K562 (cell line): Measurements from ENCODE around the gene CNNM2. TPM values are rescaled to one million over a fixed set of nuclear protein-coding genes. Genes with fewer than 3 reads are reported as not detected.

Experiments used
- ETV5 ChIP-seq: sonication (generic); formaldehyde crosslinking; IDR thresholded peaks from 2 replicates; pipeline ENCODE4 v1.4.0; 2020; ENCODE audit warnings: low read depth, mild to moderate bottlenecking, missing genetic modification reagents
- GTF2E2 ChIP-seq: fragments of 200-800 bp; sonication (Bioruptor generic); IDR thresholded peaks from 2 replicates; pipeline ENCODE4 v1.6.1; 2016; ENCODE audit warnings: missing genetic modification characterization, missing compliant biosample characterization
- PHF21A ChIP-seq: fragments of 450-650 bp; IDR thresholded peaks from 2 replicates; pipeline ENCODE4 v1.6.1; 2017; ENCODE audit warnings: low read depth, borderline replicate concordance
- SPI1 ChIP-seq: IDR thresholded peaks from 2 replicates; pipeline ENCODE4 v1.6.1; 2011; ENCODE audit warnings: low read depth, low read length, control low read depth, borderline replicate concordance
- ZBTB1 ChIP-seq: sonication (generic); formaldehyde crosslinking; IDR thresholded peaks from 2 replicates; pipeline ENCODE4 v1.8.1; 2023; ENCODE audit warnings: missing genetic modification reagents, low read depth, mild to moderate bottlenecking, borderline replicate concordance
- ZNF586 ChIP-seq: fragments of 450-650 bp; formaldehyde crosslinking; conservative IDR thresholded peaks from 2 replicates; pipeline ENCODE4 v1.4.0; 2020; ENCODE audit warnings: mild to moderate bottlenecking, moderate library complexity
- polyA plus RNA-seq, 8 experiments: library from polyadenylated mRNA; depleted of rRNA in 4 of 8; stranded (reverse) in 5 of 8; unstranded in 3 of 8; fragments of >200 nt; fragmentation: Nextera tagmentation in 2 of 8; fragmentation: Illumina TruSeq in 1 of 8; extraction: Ambion mirVana in 2 of 8; extraction: Trizol in 1 of 8; gene quantifications; 2 replicates each; pipeline versions ENCODE4 v1.2.1 to v1.2.3, GENCODE V29; 2011 to 2014; ENCODE audit warnings: inconsistent platforms in 1 of 8, missing spikeins in 1 of 8
- total RNA-seq, 7 experiments: library from RNA; depleted of rRNA in 6 of 7; stranded (reverse); fragments of >200 nt in 6 of 7; fragmentation: Illumina TruSeq in 2 of 7; extraction: Trizol in 2 of 7; gene quantifications; 2 replicates each; pipeline versions ENCODE4 v1.2.1 to v1.2.3, GENCODE V29; 2011 to 2021; ENCODE audit warnings: low replicate concordance in 1 of 7
- TF ChIP-seq, protein P1 (sequence below): IDR thresholded peaks from 3 replicates; pipeline ENCODE4 v1.6.1; 2011; ENCODE audit warnings: borderline replicate concordance, mild to moderate bottlenecking, moderate library complexity; ENCODE audit not compliant: insufficient read length; ENCODE audit errors: extremely low read depth
- TF ChIP-seq, protein P2 (sequence below): fragments of 450-650 bp; formaldehyde crosslinking; conservative IDR thresholded peaks from 2 replicates; pipeline ENCODE4 v1.4.0; 2022; ENCODE audit warnings: mild to moderate bottlenecking, missing genetic modification characterization

Gene CNNM2
- total and polyA plus RNA-seq, 9 of the 15 experiments (the other 6 are each of a cell fraction or from before 2014, with no cell fraction given): 0.21 to 5.0 (median 1.3) TPM

DNA sequence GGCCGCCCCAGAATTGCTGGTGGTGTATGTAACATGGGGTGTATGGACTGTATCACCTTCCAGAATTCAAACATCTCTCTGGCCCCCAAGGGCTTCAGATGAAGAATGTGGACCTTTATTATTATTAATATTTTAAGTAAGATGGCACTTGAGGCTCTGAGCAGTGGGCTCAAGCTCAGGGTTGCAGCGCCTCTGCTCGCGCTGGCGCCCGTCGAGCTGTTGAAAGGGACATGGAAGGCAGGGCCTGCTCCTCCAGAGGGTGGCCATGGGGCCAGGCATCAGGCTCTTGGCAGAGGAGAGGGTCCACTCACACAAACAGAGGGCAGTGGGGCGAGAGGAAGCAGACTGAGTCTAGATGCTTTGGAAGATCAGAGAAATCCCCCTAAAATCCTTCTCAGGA is 154.8 kb downstream of the CNNM2 start (continued):
- TF ChIP-seq, protein P1, sequence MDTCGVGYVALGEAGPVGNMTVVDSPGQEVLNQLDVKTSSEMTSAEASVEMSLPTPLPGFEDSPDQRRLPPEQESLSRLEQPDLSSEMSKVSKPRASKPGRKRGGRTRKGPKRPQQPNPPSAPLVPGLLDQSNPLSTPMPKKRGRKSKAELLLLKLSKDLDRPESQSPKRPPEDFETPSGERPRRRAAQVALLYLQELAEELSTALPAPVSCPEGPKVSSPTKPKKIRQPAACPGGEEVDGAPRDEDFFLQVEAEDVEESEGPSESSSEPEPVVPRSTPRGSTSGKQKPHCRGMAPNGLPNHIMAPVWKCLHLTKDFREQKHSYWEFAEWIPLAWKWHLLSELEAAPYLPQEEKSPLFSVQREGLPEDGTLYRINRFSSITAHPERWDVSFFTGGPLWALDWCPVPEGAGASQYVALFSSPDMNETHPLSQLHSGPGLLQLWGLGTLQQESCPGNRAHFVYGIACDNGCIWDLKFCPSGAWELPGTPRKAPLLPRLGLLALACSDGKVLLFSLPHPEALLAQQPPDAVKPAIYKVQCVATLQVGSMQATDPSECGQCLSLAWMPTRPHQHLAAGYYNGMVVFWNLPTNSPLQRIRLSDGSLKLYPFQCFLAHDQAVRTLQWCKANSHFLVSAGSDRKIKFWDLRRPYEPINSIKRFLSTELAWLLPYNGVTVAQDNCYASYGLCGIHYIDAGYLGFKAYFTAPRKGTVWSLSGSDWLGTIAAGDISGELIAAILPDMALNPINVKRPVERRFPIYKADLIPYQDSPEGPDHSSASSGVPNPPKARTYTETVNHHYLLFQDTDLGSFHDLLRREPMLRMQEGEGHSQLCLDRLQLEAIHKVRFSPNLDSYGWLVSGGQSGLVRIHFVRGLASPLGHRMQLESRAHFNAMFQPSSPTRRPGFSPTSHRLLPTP: no peak
- TF ChIP-seq PHF21A (no peak), SPI1 (no peak), GTF2E2 (tag) (no peak), ZNF586 (CRISPR knock-in tag) (no peak), ZBTB1 (no peak), ETV5 (CRISPR knock-in tag) (no peak)
- TF ChIP-seq, protein P2, sequence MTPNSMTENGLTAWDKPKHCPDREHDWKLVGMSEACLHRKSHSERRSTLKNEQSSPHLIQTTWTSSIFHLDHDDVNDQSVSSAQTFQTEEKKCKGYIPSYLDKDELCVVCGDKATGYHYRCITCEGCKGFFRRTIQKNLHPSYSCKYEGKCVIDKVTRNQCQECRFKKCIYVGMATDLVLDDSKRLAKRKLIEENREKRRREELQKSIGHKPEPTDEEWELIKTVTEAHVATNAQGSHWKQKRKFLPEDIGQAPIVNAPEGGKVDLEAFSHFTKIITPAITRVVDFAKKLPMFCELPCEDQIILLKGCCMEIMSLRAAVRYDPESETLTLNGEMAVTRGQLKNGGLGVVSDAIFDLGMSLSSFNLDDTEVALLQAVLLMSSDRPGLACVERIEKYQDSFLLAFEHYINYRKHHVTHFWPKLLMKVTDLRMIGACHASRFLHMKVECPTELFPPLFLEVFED (CRISPR knock-in tag): no peak
